BE2C (cell line): Measurements from ENCODE around the gene RANBP10.

Experiments
- DNase-seq: peaks from one replicate; pipeline ENCODE4 v3.0.0-alpha.2; 2020
- H3K27me3 ChIP-seq: fragments of 250-450 bp; sonication (Bioruptor Pico); 2 replicates; pipeline ENCODE4 v1.5.1; 2020; ENCODE audit warnings: mild to moderate bottlenecking
- H3K36me3 ChIP-seq: fragments of 250-450 bp; sonication (Bioruptor Pico); 2 replicates; pipeline ENCODE4 v1.5.1; 2020; ENCODE audit warnings: mild to moderate bottlenecking
- H3K4me1 ChIP-seq: fragments of 250-450 bp; sonication (Bioruptor Pico); 2 replicates; pipeline ENCODE4 v1.5.1; 2020
- H3K4me3 ChIP-seq: 2 replicates; pipeline ENCODE4 v1.5.1; 2011; ENCODE audit warnings: low read depth, low read length
- H3K9me3 ChIP-seq: fragments of 250-450 bp; sonication (Bioruptor Pico); 2 replicates; pipeline ENCODE4 v1.5.1; 2020
- TF ChIP-seq, protein P1 (sequence below): IDR thresholded peaks from 2 replicates; pipeline ENCODE4 v1.5.1; 2012; ENCODE audit warnings: mild to moderate bottlenecking, low read depth, low read length

Gene RANBP10

DNA sequence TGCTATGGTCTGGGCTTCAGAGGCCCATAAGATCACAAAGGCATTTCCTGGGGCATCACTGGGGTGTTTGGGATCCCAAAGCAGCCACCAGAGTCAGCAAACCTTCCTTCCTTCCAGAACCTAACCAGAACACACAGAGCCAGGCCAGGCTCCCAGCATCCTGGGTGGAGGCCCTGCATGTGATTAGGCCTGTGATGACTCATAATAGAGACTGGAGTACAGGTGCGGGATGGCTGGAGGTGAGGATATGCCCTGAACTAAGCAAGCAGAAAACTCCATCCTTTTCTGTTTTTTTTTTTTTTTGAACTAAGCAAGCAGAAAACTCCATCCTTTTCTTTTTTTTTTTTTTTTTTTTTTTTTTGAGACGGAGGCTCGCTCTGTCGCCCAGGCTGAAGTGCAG is 69.5 kb downstream of the RANBP10 start:
- no peaks in the 10 kb centered on the region for H3K9me3 ChIP-seq
- no peaks in the 10 kb centered on the region for H3K27me3 ChIP-seq
- H3K4me3 ChIP-seq = no peak overlapping the region
- H3K36me3 ChIP-seq = no peaks in the 10 kb centered on the region; the same call in none of the 2 replicates
- no peak for DNase-seq
- TF ChIP-seq, protein P1, sequence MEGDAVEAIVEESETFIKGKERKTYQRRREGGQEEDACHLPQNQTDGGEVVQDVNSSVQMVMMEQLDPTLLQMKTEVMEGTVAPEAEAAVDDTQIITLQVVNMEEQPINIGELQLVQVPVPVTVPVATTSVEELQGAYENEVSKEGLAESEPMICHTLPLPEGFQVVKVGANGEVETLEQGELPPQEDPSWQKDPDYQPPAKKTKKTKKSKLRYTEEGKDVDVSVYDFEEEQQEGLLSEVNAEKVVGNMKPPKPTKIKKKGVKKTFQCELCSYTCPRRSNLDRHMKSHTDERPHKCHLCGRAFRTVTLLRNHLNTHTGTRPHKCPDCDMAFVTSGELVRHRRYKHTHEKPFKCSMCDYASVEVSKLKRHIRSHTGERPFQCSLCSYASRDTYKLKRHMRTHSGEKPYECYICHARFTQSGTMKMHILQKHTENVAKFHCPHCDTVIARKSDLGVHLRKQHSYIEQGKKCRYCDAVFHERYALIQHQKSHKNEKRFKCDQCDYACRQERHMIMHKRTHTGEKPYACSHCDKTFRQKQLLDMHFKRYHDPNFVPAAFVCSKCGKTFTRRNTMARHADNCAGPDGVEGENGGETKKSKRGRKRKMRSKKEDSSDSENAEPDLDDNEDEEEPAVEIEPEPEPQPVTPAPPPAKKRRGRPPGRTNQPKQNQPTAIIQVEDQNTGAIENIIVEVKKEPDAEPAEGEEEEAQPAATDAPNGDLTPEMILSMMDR = no peak
- H3K4me1 ChIP-seq = no peaks in the 10 kb centered on the region

DNA sequence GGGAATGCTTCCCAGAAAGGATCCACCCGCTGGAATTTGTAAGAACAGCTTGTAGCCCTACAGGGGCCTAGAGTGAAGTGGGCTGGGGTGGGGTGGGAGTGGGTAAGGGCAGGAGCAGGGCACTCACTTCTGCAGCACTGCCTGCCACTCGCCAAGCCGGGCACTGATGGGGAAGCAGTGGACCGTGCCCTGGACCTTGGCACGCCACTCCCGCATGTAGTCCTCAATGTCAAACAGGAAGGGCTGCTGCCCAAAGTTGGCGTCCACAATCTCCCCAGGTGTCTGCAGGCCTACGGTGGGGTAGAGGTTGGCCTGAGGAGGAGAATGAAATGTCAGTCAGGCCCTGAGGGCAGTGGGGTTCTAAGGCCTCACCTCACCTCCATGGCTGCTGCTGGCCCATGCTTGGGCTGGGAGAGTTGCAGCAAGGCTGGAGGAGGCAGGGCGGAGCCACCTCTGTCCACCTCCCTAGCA is 71.6 kb downstream of the RANBP10 start:
- Histone ChIP-seq H3K4me1 (no peaks in the 10 kb centered on the region), H3K4me3 (no peak overlapping the region), H3K27me3 (no peaks in the 10 kb centered on the region), H3K36me3 (peaks cover 8% of the 10 kb centered on the region), H3K9me3 (no peaks in the 10 kb centered on the region)
- DNase-seq = no peak
- TF ChIP-seq, protein P1 = no peak

DNA sequence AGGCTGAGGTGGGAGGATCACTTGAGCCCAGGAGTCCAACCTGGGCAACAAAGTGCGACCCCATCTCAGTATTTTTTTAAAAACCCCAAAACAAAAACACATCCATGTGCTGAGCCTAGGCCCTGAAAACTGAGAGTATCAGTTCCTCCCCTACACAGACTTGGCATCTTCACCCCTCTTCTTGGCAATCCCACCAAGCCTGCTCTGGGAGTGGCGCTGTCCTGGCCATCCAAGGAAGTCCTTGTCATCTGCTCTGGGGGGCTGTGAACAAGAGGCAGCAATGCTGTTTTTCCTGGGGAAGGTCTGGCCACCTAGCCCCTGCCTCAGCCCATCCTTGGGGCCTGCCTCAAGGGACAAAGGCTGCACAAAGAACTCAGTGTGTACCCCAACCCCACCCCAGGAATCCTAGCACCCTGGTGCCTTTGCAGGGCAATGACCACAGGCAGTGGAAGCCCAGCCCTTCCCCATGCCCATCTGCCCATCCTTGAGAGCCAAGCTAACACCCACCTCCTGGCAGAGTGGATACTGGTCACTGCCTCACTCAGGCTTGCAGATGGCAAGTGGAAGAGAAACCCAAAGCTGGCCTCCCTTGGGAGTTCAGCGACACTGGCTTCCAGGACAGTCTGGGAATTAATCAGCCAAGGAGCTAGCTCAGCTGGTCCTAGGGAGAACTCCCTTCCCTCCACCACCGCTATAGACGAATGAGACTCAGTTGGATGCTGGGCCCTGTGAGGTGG is 72.5 kb downstream of the RANBP10 start:
- Histone ChIP-seq H3K4me1 (no peaks in the 10 kb centered on the region), H3K4me3 (no peak overlapping the region), H3K9me3 (no peaks in the 10 kb centered on the region), H3K27me3 (no peaks in the 10 kb centered on the region), H3K36me3 (peaks cover 15% of the 10 kb centered on the region)
- no peak for DNase-seq
- TF ChIP-seq, protein P1 = no peak

DNA sequence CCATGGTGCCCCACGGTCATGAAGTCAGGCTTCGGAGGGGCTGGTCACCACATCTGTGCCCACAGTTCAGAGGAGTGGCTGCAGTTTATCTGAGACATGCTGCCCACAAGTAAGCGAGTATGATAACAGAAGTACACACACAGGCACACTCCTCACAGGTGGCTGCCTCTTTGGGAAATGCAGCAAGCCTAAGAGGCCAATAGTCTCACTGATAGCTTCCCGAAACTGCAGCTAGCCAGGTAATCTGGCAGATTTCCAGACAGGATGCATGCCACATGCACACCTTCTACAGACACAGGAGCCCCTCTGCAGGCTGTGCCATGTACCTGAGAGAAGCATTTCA is 74.6 kb downstream of the RANBP10 start:
- H3K36me3 ChIP-seq = peaks cover 33% of the 10 kb centered on the region
- H3K9me3 ChIP-seq = no peaks in the 10 kb centered on the region
- H3K27me3 ChIP-seq = no peaks in the 10 kb centered on the region
- H3K4me3 ChIP-seq = no peak overlapping the region
- H3K4me1 ChIP-seq = no peaks in the 10 kb centered on the region
- TF ChIP-seq, protein P1 = no peak
- no peak for DNase-seq

DNA sequence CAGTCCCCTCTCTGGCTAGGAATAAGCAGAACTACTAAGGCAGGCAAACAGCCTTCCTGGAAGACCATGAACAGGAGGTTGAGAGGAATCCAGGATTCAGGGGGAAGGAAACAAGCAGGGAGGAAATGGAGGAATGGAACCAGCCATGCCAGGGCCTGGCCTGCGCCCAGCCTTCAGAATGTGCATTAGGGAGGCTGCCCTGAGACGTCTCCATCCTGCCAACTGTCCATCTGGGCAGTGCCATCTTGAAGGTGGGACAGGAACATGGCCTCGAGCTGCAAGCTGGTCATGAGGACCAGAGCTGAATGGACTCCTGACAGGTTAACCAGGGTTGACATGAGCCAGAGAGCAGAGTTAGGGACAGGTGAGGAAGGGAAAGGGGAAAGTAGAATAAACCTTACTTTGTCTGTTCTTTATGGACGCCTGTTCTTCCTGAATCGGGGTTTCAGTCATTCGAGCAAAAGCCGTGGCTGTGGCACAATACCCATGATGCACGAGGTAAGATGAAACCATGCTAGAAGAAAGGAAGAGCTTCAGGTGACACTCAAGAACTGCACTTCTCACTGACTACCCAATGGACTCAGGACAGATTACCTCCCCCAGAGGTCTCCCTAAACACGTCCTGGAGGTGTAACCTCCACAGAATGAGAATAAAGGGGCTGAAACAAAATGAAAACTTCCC is 75.1 kb downstream of the RANBP10 start:
- Histone ChIP-seq H3K4me3 (no peak overlapping the region), H3K4me1 (no peaks in the 10 kb centered on the region), H3K27me3 (no peaks in the 10 kb centered on the region), H3K36me3 (peaks cover 34% of the 10 kb centered on the region), H3K9me3 (no peaks in the 10 kb centered on the region)
- TF ChIP-seq, protein P1 = no peak
- DNase-seq = no peak

DNA sequence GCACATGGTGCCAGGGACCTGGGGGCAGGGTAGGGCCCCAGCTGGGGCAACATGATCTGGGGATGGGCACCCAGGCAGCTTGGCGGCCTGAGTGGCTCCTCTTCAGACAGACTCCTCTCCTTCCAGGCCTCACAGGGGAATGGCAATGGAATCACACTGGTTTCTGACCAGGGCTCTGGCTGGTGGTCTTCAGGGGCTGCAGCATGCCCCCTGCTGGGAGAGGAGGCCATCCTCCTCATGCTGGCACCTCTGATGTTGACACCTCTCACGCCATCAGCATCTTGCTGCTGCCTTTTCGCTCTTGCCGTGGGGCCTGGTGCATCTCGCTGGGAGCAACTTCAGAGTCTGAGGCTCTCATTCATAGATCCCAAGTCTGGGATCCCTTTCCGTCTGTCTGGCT is 76.0 kb downstream of the RANBP10 start:
- TF ChIP-seq, protein P1 = no peak
- DNase-seq = no peak
- H3K27me3 ChIP-seq = no peaks in the 10 kb centered on the region
- peaks cover 34% of the 10 kb centered on the region for H3K36me3 ChIP-seq
- no peaks in the 10 kb centered on the region for H3K4me1 ChIP-seq
- H3K9me3 ChIP-seq = no peaks in the 10 kb centered on the region
- no peak overlapping the region for H3K4me3 ChIP-seq
